HS-27A (cell line): ENCODE measurements around the gene PCK2.

ENCODE experiments used
- DNase-seq: peaks from one replicate; pipeline ENCODE4 v3.0.0-alpha.2; 2012; ENCODE audit warnings: low read depth, missing footprints

The PCK2 gene

DNA sequence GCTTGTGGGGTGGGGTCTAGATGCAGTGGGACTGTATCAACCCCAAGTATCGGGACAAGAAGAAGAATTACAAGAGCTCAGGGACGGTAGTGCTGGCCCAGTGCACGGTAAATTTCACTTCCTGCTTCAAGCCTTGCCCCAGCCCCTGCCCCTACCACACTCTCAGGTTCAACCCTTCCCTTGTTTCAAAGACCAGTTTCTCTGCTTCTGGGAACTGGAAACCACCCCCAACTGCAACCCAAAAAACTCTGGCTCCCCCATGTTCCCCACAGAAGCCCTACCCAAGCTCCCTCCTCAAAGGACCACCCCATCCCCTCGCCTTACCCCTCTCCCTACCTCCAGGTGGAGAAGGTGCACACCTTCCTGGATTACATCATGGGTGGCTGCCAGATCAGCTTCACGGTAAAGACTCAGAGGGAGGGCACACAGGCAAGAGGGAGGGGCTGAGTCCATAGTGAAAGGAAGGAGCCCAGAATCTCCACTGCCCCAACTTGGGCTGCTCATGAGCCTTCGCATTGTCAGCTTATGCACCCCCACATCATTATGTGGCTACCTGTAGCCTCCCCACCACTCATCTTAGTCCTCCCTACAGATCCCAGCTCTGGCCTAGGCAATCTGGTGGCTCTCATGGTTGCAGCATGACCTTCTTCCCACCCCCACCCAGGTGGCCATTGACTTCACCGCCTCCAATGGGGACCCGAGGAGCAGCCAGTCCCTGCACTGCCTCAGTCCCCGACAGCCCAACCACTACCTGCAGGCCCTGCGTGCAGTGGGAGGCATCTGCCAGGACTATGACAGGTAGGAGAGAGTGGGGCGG lies 18.4 kb upstream of the PCK2 start:
- no peak for DNase-seq

GRCh38 chr14:24076302-24076601 lies 17.9 kb upstream of the PCK2 start:
- DNase-seq: no peak

- no peak for DNase-seq
Observed at GRCh38 chr14:24077086-24077485, 17.0 kb upstream of the PCK2 start.

GRCh38 chr14:24078146-24078545 lies 16.0 kb upstream of the PCK2 start:
- no peak for DNase-seq

DNA sequence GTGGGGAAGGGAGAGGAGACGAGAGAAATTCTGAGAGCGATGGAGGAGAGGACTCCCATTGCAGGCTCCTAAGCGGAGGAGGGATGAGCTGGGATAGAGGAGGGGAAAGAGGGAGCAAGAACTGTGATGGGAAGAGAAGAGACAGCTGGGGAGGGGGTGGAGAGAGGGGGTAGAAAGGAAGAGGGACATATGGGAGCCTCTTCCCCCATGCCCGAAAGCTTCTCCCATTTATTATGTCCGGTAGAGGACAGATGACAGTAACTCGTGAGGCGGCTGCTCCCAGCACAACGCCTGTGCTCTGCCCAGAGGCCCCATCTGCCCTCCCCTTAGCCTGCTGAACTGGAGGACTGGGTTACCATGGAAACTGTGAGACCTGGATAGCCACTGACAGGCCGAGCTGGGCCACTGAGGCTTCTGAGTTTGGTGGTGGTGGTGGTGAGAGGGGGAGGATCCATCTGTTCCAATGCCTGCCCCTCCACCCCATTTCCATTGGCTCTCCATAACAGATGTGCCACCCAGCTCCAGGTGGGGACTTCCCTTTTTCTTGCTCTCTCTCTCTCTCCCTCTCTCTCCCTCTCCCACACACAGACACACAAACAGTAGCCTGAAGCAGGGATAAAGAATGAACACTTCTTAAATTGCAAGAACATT lies 14.5 kb upstream of the PCK2 start:
- no peak for DNase-seq

- no peak for DNase-seq
Observed at GRCh38 chr14:24080142-24080530, 14.0 kb upstream of the PCK2 start.

DNA sequence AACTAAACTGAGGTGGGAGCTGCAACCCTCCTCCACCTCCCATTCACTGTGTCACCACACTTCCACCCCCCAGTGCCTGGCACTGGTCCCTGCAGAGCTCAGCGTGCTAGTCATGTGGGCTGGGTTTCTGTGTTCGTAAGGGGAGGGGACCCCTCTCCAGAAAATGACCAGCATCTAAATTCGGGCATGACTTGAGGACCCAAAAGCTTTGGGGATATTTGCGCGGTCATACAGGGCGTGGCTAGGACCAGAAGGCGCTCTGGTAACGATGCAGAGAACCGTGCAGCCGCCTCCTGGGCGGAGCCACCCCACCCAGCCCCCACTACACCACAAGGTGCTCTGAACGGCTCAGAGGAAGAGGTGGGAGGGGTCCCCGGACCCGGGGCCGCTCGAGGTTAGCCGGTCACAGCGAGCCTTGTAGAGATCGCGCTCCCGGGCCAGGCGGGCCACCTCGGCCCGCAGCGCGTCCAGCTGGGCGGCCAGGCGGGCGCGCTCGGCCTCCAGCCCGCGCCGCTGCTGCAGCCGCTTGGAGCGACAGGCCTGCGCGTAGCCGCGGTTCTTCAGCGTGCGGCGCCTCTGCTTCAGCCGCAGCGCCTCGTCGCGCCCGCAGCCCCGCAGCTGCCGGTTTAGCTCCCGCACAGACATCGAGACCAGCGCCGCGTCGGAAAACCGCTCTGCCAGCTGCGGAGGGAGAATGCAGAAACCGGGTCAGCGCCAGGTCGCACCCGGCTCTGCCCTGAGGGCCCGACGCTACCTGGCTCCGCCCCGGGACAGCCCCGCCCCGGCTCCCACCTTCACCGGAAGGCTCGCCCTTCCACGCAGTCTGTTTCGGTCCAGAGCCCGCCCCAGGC lies 13.0 kb upstream of the PCK2 start:
- DNase-seq: no peak

DNA sequence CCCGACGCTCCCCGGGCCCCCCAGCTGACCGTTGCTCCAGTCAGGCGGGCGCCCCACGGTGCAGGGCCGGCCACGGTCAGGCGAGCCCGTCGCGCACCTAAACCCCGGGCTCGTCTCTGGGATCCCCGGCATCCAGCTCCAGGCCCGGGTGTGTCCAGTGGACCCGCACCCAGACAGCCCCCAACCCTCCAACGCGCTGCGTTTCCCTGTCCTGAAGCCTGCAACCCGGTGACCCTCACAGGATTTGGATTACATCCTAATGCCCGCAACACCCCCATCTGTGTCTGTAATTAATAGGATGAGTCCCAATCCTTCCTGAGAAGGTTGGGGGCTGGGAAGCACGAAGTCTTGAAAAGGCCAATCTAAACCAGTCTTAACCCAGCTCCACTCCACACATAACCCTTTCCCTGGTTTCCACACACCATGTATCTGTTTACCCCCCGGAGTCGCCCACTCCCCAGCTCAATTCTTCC lies 12.3 kb upstream of the PCK2 start:
- DNase-seq: no peak

- DNase-seq: no peak
Observed at GRCh38 chr14:24082411-24083080, 11.6 kb upstream of the PCK2 start.

DNA sequence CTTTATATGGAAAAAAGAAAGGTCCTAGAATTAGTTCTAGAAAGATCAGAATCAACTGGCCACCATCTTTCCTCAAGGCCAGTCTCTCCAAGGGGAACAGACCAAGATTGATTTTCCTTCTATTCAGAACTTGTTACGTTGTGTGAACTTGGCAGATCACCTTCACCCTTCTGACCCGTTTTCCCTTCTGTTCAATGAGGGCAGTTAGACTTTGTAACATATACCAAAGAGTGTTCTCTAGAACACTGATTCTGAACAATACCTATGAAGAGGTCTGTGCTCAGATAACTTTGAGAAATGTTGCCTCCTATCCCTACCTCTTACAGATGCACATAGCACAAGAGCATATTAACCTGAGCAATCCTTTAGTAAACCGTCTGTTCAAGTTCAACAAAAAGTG lies 10.6 kb upstream of the PCK2 start:
- no peak for DNase-seq

DNA sequence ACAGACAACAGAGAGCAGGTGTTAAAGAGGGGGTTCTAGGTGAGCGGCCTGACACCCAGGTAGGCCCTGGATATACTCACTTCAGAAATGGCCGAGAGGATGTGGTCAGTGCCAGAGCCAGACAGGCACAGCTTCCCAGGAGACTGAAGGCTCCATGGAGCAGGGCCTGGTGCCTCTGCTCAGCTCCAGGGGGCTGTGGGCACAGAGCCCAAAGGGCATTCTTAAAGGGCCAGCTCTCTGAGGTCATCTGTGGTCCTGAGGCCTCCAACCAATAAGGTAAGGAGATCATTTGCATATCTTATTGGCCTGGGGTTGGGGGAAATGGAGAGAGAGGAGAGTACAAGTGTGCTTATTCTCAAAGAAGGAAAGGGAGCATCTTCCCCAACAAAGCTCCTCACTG lies 9.7 kb upstream of the PCK2 start:
- DNase-seq: no peak

GRCh38 chr14:24085215-24085614 lies 8.9 kb upstream of the PCK2 start:
- no peak for DNase-seq

GRCh38 chr14:24086193-24086955 lies 7.7 kb upstream of the PCK2 start:
- no peak for DNase-seq

- DNase-seq: no peak
Observed at GRCh38 chr14:24087004-24087403, 7.1 kb upstream of the PCK2 start.

- no peak for DNase-seq
Observed at GRCh38 chr14:24088095-24088494, 6.0 kb upstream of the PCK2 start.

GRCh38 chr14:24089890-24090289 lies 4.2 kb upstream of the PCK2 start:
- no peak for DNase-seq

GRCh38 chr14:24092110-24092504 lies 2.0 kb upstream of the PCK2 start:
- DNase-seq: no peak

DNA sequence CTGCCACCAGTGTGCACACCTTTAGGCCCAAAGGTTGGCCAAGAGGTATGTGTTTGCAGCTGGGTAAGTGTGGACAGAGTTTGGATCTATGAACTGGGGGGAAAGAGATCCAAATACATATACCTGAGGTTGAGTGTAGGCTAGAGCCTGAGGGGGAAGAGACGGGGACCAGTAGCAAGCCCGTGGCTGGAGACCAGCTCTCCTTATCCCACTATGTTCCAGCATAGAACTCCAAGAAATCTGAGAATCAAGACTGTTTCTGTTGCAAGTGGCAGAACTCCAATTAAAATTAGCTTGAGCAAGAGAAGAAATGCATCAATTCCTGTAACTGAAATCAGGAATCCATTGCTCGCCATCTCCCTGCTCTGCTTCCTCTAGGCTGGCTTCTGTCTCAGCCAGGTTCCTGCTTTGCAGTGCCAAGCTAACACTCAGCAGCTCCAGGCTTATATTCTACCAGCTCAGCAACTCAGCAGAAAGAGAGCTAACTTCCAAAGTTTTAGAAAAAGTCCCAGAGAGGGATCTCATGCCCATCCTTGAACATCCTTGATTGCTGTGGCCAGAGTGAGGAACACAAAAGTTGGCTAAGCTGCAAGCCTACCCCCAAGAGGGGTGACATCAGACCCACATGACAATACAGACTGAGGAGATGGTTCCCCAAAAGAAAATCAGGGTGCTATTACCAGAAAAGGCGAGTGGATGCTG lies 1.5 kb upstream of the PCK2 start:
- no peak for DNase-seq

DNA sequence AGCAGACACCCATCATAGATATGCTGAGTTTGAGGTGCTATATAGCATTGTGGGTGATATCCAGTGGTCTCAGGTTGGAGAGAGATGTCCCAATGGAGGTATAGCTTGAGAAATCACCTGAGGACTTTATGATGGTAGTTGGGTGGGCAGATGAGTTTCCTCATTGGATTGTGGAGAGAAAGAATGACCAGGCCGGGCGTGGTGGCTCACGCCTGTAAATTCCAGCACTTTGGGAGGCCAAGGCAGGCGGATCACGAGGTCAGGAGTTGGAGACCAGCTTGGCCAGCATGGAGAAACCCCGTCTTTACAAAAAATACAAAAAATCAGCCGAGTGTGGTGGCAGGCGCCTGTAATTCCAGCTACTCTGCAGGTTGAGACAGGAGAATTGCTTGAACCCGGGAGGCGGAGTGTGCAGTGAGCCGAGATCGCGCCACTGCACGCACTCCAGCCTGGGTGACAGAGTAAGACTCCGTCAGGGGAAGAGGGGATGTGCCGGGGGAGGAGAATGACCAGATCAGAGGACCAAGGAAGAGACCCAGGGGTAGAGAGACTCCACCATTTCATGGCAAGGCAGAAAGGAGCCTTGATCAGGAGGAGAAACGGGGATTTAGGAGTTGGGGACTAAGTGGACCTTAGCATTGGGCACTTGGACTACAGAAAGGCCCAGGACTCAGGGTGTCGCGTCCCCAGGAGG lies 757 bp upstream of the PCK2 start:
- no peak for DNase-seq

GRCh38 chr14:24094841-24095270 lies 745 bp downstream of the PCK2 start:
- no peak for DNase-seq
